Measurements from ENCODE around the gene TMPRSS4.

GRCh38 chr11:118057251-118058145, 19.4 kb upstream of the TMPRSS4 start:
- TF ChIP-seq CTCF (IDR thresholded peaks at IDR 0.05) (no peak), POLR2A (IDR thresholded peaks at IDR 0.05) (no peak)

Measured in body of pancreas (tissue), 4 donors.